GM21360 (cell line): ENCODE results near the gene MAP7D3.

Experiments
- ATAC-seq: cut with Tn5 transposase; IDR thresholded peaks from one replicate; pipeline ENCODE4 v1.9.1; 2021; ENCODE audit warnings: mild to moderate bottlenecking, moderate library complexity; ENCODE audit not compliant: unreplicated experiment

MAP7D3 gene

GRCh38 chrX:136209016-136209738 is 42.0 kb downstream of the MAP7D3 start:
- no peak for ATAC-seq

GRCh38 chrX:136207546-136207945 is 43.7 kb downstream of the MAP7D3 start:
- ATAC-seq = no peak

DNA sequence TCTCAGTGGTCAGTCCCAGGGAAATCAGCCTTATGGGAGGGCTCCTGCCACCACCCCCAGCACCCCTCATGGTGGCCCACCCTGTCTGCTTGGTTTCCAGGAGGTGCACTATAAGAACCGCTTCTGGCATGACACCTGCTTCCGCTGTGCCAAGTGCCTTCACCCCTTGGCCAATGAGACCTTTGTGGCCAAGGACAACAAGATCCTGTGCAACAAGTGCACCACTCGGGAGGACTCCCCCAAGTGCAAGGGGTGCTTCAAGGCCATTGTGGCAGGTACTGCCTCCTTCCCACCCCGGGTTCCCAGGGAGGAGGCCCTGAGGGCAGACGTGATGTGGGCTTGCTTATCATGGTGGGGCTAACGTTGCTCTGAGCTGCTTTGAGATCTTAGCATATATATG is 44.3 kb downstream of the MAP7D3 start:
- no peak for ATAC-seq

DNA sequence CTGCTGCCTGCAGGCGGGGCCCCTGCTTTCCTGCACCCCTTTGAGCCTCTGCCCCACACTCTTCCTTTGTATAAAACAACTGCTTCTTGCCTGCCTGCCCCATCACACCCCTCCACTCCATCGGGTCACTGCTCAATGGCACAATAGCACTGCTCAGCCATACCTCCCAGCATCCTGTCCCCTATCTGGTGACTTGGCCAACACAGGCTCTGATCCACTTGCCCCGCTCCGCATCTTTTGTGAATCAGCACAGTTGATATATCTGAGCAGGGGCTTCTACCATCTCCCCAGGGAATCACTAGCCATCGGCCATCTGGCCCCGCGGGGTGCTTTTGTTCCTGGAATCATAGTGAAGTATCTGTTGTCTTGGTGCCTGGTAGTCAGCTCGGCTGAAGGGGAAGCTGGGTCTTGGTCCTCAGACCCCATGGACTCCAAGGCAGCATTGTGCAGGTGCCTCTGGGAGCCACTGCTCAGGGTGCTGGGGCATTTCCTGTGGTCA is 45.3 kb downstream of the MAP7D3 start:
- ATAC-seq = no peak

- no peak for ATAC-seq
Observed at GRCh38 chrX:136204571-136204970, 46.6 kb downstream of the MAP7D3 start.

DNA sequence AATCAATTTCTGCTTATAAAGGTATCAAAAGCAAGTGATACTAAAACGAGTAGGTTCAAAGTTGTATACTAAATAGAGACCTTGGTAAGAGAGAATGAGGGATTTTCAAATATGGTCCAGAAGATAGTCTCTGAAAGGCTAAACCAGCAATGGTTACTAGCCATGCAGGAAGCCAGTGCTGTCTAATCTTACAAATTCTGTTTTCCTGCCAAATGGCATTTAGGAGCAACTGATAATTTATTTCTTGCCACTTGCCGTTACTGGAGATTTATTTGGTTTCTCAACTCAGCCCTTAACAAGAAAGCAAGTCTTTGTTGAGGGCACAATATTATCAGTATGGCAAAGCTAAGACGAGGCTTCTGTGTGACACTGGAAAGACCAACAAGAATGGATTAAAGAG is 47.2 kb downstream of the MAP7D3 start:
- ATAC-seq = no peak

- no peak for ATAC-seq
Observed at GRCh38 chrX:136203438-136203837, 47.8 kb downstream of the MAP7D3 start.

DNA sequence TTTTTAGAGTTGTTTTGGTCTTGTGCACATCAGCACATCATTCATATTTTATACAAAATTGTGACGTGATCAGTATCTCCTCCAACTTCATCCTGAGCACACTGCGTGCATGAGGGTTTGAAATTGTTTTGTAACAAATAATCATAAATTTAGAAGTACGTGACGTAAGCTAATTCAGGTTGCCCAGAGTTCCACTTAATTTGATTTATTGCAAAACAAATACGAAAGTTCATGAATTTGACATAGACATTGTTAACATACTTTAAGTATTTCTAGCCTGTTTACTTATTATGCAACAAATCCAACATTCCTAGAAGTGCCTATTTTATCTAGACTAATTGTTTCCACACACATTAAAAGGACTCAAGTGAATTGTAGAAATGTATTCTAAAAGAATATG is 48.3 kb downstream of the MAP7D3 start:
- no peak for ATAC-seq

- no peak for ATAC-seq
Observed at GRCh38 chrX:136201601-136202000, 49.6 kb downstream of the MAP7D3 start.

- no peak for ATAC-seq
Observed at GRCh38 chrX:136200466-136200865, 50.7 kb downstream of the MAP7D3 start.

GRCh38 chrX:136199365-136199764 is 51.8 kb downstream of the MAP7D3 start:
- ATAC-seq = no peak

DNA sequence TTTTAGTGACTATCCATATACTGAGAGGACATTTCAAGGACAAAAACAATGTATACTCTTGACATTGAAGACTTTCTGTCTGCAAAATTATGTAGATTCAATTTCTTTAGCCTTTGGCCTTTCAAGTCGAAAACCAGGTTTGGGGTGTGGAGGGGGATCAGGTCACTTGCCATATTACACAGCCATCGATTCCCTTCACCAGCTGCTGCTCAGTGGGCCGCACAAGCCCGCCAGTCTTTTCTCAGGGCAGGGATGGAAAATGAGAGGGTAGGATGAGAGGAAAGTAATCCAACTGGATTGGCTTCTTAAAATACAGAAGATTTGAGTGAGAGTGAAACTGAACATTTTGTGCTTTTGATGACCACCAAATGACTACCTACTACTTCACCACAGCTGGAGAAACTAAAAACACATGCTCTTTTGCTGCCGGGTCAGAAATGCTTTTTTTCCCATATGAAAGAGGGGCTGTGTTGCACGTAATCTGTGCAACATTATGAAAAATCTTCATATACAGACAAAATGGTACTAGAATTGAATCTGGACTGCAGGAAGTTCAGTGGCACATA is 52.4 kb downstream of the MAP7D3 start:
- no peak for ATAC-seq

DNA sequence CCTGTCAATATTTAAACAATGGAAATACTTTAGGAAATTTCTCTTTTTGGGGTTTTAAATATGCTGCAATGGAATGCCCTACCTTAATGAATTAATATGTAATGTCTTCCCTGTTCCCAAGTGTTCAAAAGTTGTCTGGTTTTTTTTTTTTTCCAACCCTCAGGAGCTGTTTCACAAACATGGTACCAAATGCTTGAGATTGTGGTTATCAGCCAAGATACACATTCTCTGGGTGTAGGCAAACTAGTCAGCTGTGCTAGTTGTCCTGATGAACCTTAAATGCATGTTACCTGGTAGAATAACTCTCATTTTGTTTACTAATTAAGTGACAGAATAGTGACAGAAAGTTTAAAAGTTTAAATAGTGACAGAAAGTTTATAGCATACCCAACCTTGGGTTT is 53.2 kb downstream of the MAP7D3 start:
- ATAC-seq = no peak

DNA sequence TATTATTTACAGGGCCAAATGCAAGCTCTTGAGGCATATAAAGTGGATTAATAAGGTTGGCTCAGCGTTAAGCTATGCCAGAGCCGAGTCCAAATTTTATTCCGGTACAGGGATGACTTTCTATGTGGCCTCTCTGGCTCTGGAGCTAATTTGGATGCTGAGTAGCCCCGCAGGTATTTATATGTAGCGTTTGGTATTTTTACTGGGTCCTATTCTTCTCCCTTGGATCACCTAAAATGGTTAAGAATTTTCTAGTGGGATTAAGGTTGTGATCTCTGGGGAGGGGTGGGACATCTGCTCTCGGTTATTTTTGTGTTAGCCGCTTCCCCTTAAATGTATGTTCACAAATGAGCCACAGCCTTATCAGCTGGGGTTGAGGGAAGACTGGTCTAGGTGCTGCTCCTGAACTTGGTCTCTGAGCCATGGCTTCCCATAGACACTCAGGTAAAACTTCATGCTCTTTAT is 54.5 kb downstream of the MAP7D3 start:
- ATAC-seq = no peak

DNA sequence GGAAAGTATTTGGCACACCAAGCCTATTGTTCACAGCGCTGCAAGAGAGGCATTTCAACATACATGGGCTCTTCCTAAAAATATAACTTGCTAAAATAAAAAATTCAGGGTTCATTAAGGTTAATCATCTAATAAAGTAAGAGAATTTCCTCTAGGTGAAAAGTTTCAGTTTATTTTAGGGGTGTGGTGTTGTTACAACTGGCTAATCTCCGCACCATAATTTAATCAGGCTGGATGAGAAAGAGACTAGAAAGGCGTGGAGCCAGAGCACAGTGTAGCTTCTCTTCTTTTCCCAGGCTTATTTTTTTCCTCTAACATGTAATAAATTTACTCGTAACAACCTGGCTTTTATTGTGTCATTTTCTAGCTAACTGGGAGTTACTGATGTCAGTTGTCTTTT is 56.0 kb downstream of the MAP7D3 start:
- ATAC-seq = no peak

DNA sequence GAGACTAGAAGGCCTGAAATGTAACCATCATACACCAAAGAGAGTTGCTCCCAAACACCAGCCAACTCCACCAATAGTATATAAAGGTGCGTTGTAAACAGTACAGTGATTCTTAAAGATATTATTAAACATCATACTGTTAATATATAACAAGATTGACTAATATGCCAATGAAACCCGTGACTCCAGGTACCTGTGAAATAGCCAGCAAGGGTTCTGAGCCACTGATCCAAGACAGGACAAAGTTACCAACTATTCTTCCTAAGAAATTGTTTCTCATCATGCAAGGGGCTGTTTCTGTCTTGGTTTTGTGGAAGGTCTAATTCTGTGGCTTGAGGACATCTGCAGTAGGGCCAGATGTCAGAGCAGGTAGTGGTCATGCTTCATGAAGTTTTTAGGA is 56.7 kb downstream of the MAP7D3 start:
- no peak for ATAC-seq

DNA sequence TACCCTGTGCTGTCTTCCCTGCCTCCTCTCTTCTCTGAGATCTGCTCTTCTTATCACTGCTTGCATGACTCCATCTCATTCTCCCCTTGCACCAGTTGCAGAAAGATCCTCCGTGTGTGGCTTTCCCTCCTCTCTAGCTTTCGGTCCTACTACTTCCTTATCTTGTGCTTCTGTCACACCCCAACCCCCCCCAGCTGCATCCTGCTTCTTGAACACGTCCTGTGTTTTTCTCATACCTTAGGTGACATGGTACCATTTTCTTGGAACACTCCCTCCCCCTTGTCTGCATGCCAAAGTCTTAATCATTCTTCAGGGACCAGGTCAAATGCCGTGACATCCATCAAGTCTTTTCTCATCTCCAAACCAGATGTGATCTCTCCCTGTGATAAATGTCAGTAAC is 57.4 kb downstream of the MAP7D3 start:
- no peak for ATAC-seq

GRCh38 chrX:136192839-136193414 is 58.3 kb downstream of the MAP7D3 start:
- no peak for ATAC-seq

- ATAC-seq = no peak
Observed at GRCh38 chrX:136192135-136192534, 59.1 kb downstream of the MAP7D3 start.

GRCh38 chrX:136191171-136191570 is 60.0 kb downstream of the MAP7D3 start:
- ATAC-seq = no peak

DNA sequence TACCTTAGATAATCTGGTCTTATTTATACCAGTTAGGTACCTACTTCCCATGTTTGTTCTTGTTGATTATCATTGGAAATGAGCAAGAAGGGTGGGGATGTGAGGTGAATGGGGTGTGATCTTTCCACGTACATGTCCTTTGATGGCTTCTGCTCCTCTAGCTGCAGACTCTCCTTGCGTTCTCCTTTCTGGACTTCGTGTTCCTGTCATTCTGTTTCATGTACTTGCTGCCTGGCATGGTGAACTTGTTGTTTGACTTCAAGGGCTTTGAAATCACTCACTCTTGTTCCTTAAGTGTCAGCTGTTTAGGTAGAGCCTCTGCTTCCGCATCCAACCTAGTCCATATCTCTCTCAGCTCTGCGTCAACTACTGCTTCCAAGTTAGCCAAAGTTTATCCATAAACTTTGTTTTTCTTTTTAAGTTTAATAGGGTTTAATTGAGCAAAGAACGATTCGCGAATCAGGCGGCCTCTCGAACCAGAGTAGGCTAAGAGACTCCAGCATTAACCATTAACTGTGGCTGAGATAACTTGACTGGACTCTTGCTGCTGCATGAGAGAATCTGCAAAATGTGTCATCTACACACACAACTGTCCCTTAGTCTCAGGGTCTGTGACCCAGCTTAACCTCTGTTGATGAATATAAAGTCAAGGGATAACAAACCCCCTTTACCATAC is 61.0 kb downstream of the MAP7D3 start:
- ATAC-seq = no peak

DNA sequence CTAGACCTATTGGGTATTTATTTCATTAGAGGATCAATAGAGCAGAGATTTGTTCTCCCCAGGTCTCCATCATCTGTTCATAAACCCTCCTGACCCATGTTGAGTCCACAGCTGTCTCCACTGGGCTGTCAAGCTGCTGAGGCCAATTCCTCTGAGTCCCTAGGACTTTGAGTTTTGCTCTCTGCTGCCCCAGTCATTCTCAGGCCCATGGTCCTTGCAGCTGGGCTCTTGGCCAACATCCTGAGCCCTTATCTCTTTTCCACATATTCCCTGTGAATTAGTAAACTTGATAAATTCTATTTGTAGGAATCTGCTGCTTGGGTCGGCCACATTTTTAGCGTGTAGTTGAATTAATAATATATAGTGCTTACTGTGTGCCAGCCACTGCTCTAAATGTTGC is 62.0 kb downstream of the MAP7D3 start:
- no peak for ATAC-seq
